Aorta (tissue), 5 donors: ENCODE measurements around the gene PLD6. TPM values are rescaled to one million over a fixed set of nuclear protein-coding genes. Genes with fewer than 3 reads are reported as not detected.

Source experiments
- ATAC-seq: fragments of 200-7000 bp; cut with Tn5 transposase; one replicate; pipeline ENCODE4 v1.9.1; 2022; ENCODE audit warnings: moderate library complexity; ENCODE audit not compliant: low FRiP score
- DNase-seq, 2 donors: peaks; one replicate each; pipeline ENCODE4 v3.0.0-alpha.2; 2020
- H3K27ac ChIP-seq, 2 donors: one replicate each; pipeline ENCODE4 v1.5.1; 2013; ENCODE audit warnings: low read length in 2 of 2, mild to moderate bottlenecking in 2 of 2, moderate library complexity in 2 of 2, control low read depth in 1 of 2, inconsistent platforms in 1 of 2, low read depth in 1 of 2
- H3K27me3 ChIP-seq, 2 donors: one replicate each; pipeline ENCODE4 v1.6.1; 2013; ENCODE audit warnings: control low read depth in 1 of 2, low read length in 1 of 2, mild to moderate bottlenecking in 1 of 2, moderate library complexity in 1 of 2; ENCODE audit not compliant: insufficient read depth in 2 of 2, control insufficient read depth in 1 of 2
- H3K36me3 ChIP-seq, 2 donors: one replicate each; pipeline ENCODE4 v1.6.1; 2013; ENCODE audit warnings: control low read depth in 1 of 2, low read length in 1 of 2, mild to moderate bottlenecking in 1 of 2; ENCODE audit not compliant: insufficient read depth in 2 of 2, control insufficient read depth in 1 of 2
- H3K4me1 ChIP-seq, 2 donors: one replicate each; pipeline ENCODE4 v1.6.1; 2013; ENCODE audit warnings: low read length in 2 of 2, control low read depth in 1 of 2, mild to moderate bottlenecking in 1 of 2, moderate library complexity in 1 of 2; ENCODE audit not compliant: insufficient read depth in 2 of 2, control insufficient read depth in 1 of 2
- H3K4me3 ChIP-seq, 2 donors: one replicate each; pipeline ENCODE4 v1.5.1; 2013; ENCODE audit warnings: low read length in 2 of 2, control low read depth in 1 of 2, mild to moderate bottlenecking in 1 of 2
- H3K9me3 ChIP-seq: one replicate; pipeline ENCODE4 v1.6.1; 2013; ENCODE audit warnings: mild to moderate bottlenecking, low read length; ENCODE audit not compliant: control insufficient read depth
- WGBS, 2 donors: extraction: QIAGEN DNeasy Blood & Tissue Kit; methylation state at CpG; one replicate each; pipeline ENCODE4 v1.1.7; 2013; 5-methylcytosine and 5-hydroxymethylcytosine counted together
- intact Hi-C, 2 donors: fragments of 100-400 bp; cut with DNase I; formaldehyde crosslinking; loops; one replicate each; pipeline versions ENCODE4 v1.14.2 to v1.15.0; 2022
- polyA plus RNA-seq, 2 donors: library from polyadenylated mRNA; stranded (reverse); fragments of 200-250 nt; gene quantifications; one replicate each; pipeline ENCODE4 v1.2.3, GENCODE V29; 2013
- total RNA-seq, 2 donors: library from RNA; stranded (reverse); fragmentation: NEBNext Ultra II Directional; extraction: Animal tissue kit (Norgen Biotek cat#: 25700); gene quantifications; one replicate each; pipeline ENCODE4 v1.2.1, GENCODE V29; 2021
- donor health status: healthy with polysubstance abuse.
- donor health status: Bipolar disorder and iron deficiency.
- donor health status: DM: no; HTN: no; CAD: no.
- donor health status: DM: no; HTN: no; CAD: no.
- donor health status: DM: yes; HTN: yes; CAD: no.

The PLD6 gene
- total and polyA plus RNA-seq, 4 donors = 0.13 to 2.1 (median 1.5) TPM

DNA sequence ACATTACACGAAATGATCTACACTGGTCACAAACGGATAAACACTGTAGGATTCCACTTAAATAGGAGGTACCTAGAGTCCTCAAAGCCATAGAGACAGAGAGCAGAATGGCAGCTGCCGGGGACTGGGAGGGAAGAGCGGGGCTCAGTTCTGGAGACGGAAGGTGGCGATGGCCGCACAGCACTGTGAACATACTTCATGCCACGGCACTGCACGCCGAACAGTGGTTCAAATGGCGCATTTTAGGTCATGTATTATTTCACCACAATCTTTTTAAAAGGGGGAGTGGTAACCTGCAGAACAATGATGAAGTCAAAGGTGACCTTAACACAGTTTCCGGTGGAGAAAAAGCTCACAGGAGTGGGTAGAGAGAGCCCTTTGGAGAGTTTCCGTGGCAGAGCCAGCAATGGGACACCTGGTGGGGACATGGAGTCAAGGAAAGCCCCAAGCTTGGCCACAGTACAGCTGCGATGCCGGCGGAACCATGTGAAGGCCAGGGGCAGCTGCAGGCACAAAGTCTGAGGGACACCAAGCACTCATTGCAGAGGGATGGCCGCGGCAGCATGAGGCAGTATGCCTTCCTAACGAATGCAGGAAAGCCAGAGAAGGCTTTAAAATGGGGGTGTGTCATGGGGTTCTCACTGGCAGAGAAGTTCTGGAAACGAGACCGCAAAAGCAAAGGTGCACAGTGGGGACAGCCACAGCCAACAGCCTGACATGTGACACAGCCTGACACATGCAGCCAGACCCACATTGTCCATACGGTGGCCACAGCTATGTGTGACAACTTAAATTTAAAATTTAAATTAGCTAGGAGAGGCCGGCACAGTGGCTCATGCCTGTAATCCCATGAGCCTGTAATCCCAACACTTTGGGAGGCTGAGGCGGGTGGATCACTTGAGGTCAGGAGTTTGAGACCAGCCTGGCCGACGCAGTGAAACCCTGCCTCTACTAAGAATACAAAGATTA, 23.6 kb upstream of the PLD6 start:
- WGBS, 2 donors = 90 to 92% methylated on average over 26 of the region's 26 CpGs
- Histone ChIP-seq H3K27me3 (no peaks in the 10 kb centered on the region), H3K27ac (no peak overlapping the region), H3K4me3 (no peak overlapping the region), H3K36me3 (peaks cover 0 to 12% of the 10 kb centered on the region in 2 donors), H3K4me1 (no peaks in the 10 kb centered on the region), H3K9me3 (no peaks in the 10 kb centered on the region)
- ATAC-seq = no peak
- peak in 1 of 2 donors; percentile 61 for DNase-seq
- intact Hi-C loops = loop anchor here in 1 of 2 donors (10.0 kb wide), 1 partner anchor 695 kb away; no protein-coding TSS in a partner anchor

DNA sequence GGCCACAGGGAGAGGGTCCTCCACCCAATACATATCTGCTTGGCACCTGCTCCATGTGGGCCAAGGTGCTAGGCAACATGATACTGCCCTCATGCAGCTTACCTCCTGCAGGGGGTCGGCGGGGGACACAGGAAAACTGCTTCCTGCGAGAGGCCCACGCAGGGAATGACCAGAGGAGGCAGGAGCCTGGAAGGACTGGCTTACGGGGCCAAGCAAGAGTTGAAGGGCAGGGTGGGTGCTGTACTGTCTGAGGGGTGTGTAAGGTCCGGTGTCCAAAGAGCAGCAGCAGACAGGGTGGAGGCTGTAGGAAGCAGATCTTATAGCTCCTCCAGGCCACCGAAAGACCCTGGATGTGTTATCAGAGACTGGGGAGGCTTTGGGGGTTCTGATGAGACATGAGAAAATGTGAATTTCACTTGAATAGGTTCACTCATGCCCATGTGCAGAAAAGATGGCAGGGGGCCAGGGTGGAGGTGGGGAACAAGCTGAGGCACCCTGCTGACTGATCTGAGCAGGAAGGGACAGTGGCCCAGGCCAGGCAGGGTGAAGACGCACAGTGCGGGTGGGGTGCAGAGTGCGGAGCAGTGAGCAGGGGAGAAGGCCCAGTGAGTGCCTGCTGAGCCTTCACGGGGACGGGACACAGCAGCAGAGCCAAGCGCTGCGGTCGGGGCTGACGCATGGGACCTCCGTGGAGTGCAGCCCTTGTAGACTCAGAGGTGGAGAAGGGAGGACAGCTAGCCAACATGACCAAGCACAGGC, 22.6 kb upstream of the PLD6 start:
- DNase-seq = peak in 1 of 2 donors; percentile 75
- H3K36me3 ChIP-seq = peaks cover 0 to 14% of the 10 kb centered on the region in 2 donors
- no peaks in the 10 kb centered on the region for H3K4me1 ChIP-seq
- intact Hi-C loops = no loop called here
- H3K9me3 ChIP-seq = no peaks in the 10 kb centered on the region
- H3K27me3 ChIP-seq = no peaks in the 10 kb centered on the region
- WGBS, 2 donors = 72 to 80% methylated on average over 17 of the region's 17 CpGs
- ATAC-seq = no peak
- no peak overlapping the region for H3K27ac ChIP-seq
- H3K4me3 ChIP-seq = no peak overlapping the region

DNA sequence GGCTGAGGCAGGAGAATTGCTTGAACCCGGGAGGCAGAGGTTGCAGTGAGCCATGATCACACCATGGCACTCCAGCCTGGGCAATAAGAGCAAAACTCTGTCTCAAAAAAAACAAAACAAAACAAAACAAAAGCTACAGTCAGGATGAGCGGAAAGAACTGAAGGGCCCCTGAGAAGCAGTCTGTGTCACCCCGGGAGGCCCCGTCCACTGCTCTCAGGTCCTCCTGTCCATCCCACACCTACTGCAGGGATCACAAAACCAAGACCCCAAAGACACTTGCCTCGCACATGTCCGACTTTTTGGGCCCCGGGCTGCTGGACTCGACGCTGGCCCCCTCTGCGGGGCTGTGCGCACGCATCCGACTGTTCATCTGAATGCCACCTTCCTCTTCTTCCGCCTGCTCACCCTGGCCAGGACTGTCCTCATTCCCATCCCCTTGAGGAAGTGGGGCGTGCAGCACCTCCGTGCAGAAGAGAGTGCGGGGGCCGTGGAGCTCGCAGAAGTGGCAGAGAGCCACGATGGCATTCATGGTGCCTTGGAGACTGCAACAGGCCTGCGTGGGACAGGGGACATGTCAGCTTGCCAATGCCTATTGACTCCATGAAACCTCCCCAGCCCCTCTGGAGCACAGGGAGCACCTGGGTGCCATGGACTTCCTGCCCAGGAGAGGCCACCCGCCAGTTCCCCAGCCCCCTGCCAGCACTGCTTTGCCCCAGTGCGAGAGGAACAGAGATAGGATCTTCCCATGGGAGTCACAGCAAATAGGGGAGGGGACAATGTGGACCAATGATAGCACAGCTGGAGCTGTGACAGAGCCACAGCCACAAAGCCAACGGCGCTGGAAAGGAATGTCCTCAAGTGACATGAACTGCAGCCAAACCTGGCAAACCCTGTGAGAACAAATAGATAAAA, 21.7 kb upstream of the PLD6 start:
- intact Hi-C loops = no loop called here
- ATAC-seq (no peak), DNase-seq (peak in 1 of 2 donors; percentile 69)
- Histone ChIP-seq H3K27me3 (no peaks in the 10 kb centered on the region), H3K4me3 (no peak overlapping the region), H3K36me3 (peaks cover 0 to 16% of the 10 kb centered on the region in 2 donors), H3K4me1 (no peaks in the 10 kb centered on the region), H3K9me3 (no peaks in the 10 kb centered on the region), H3K27ac (no peak overlapping the region)
- 70 to 73% methylated on average over 25 of the region's 25 CpGs for WGBS, 2 donors

DNA sequence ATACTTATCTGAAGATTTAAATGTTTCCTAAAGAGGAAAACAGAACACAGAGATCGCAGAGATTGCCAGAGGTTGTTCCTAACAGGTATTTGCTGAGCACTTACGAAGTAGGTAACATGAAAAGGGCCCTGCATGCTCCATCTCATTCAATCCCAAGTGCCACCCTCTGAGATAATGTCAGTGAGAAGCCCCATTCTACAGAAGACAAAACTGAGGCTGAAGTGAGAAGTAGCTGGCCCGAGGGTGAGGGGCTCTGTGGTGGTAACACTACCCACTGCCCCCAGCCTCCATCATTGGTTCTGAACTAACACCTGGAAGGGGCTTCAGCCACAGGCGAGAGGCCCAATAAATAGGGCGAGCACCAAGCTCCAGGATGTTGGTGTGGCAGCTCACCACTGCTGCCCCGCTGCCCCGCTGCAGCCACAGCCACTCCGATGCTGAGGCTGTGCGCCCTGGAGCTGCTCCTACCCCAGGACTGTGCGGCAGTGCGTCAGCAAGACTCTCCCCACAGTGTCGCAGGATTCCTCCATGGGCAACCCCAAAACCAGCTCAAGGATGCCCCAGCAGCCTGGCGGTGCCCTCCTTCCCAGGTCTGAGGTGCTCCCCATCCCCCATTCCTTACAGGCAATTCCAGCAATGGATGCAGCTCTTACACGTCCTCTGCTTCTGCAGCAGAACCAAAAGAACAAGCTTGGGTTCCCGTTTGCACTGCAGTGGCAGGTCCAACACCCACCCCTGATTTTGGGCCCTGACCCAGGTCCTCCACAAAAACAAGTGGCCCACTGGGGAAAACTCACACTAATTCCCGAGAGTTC, 20.5 kb upstream of the PLD6 start:
- DNase-seq (peak in 1 of 2 donors; percentile 55), ATAC-seq (no peak)
- no peaks in the 10 kb centered on the region for H3K27me3 ChIP-seq
- intact Hi-C loops = no loop called here
- H3K9me3 ChIP-seq = no peaks in the 10 kb centered on the region
- WGBS, 2 donors = 92 to 93% methylated on average over 16 of the region's 16 CpGs
- H3K4me1 ChIP-seq = no peaks in the 10 kb centered on the region
- H3K4me3 ChIP-seq = no peak overlapping the region
- H3K36me3 ChIP-seq = peaks cover 0 to 20% of the 10 kb centered on the region in 2 donors
- H3K27ac ChIP-seq = no peak overlapping the region

DNA sequence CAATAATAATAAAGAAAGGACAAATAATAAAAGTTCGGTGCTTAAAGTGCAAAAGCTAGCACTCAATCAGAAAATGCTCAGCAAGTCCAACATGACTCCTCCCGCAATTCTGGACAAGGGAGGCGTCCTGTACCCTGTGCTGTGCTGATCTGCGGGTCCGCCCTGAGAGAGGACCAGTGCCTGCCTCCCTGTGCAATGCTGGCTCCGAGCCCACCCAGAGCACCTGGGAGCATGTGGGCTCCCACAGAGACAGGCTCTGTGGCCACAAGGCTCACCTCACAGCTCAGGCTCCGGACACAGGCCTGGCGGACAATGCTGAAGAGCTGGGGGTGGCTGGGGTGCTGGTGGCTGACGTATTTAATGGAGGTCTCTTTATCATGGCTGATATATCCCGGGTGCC, 19.8 kb upstream of the PLD6 start:
- DNase-seq = peak in 1 of 2 donors; percentile 70
- no peaks in the 10 kb centered on the region for H3K27me3 ChIP-seq
- H3K4me1 ChIP-seq = no peaks in the 10 kb centered on the region
- H3K9me3 ChIP-seq = no peaks in the 10 kb centered on the region
- H3K4me3 ChIP-seq = no peak overlapping the region
- peaks cover 2 to 20% of the 10 kb centered on the region in 2 donors for H3K36me3 ChIP-seq
- WGBS, 2 donors = 92% methylated on average over 10 of the region's 10 CpGs
- no peak for ATAC-seq
- no peak overlapping the region for H3K27ac ChIP-seq
- intact Hi-C loops = no loop called here

DNA sequence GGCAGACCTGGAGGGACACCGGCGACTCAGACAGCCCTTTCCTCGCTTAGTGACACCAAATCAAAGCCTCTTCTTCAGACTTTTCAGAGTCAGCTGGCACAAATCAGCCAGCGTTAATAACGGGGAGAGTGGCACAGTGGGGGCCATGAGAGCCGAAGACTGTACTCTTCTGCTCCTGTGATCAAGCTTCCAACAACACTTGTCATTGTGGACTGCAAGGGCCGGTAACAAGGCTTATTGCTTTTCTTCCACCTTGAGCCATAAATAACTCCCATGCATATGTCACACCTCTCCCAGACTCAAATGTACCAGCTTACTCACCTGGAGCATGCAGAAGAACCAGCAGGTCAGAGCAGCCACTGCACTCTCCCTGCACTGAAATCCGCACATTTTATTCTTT, 18.0 kb upstream of the PLD6 start:
- no peak for DNase-seq
- 87 to 92% methylated on average over 8 of the region's 8 CpGs for WGBS, 2 donors
- Histone ChIP-seq H3K36me3 (peaks cover 2 to 20% of the 10 kb centered on the region in 2 donors), H3K27me3 (no peaks in the 10 kb centered on the region), H3K9me3 (no peaks in the 10 kb centered on the region), H3K27ac (no peak overlapping the region), H3K4me3 (no peak overlapping the region), H3K4me1 (no peaks in the 10 kb centered on the region)
- intact Hi-C loops = no loop called here
- no peak for ATAC-seq

DNA sequence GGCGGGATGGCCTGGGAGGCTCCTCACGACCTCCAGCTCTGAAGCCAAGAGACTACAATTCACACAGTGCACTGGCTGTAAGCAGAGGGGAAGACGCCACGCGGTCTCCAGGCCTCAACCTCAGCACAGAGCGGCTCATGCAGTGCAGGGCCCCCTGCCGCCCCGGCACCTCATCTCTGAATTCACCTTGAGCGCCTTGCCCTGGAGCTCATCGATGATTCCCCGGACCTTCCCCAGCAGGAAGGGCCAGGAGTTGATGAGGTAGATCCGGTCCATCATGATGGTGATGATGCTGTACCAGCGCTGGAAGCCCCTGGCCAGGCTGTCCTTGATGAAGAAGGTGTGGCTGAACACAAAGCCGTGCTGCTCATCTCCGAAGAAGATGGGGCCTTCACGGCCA, 17.6 kb upstream of the PLD6 start:
- H3K27ac ChIP-seq = no peak overlapping the region
- ATAC-seq (no peak), DNase-seq (no peak)
- no peak overlapping the region for H3K4me3 ChIP-seq
- peaks cover 5 to 21% of the 10 kb centered on the region in 2 donors for H3K36me3 ChIP-seq
- no peaks in the 10 kb centered on the region for H3K4me1 ChIP-seq
- H3K27me3 ChIP-seq = no peaks in the 10 kb centered on the region
- WGBS, 2 donors = 93 to 95% methylated on average over 16 of the region's 16 CpGs
- intact Hi-C loops = no loop called here
- no peaks in the 10 kb centered on the region for H3K9me3 ChIP-seq
